Endothelial cell (in vitro differentiated cells): ENCODE measurements around the gene APC2. TPM values are rescaled to one million over a fixed set of nuclear protein-coding genes. Genes with fewer than 3 reads are reported as not detected.

Source experiments
- DNase-seq: peaks from one replicate; pipeline ENCODE4 v3.0.0; 2021; ENCODE audit warnings: low spot score
- H3K27ac Mint-ChIP-seq: one replicate; pipeline ENCODE4 v1.8.0; 2021; ENCODE audit warnings: mixed read lengths, inconsistent platforms; ENCODE audit not compliant: unreplicated experiment
- H3K27me3 Mint-ChIP-seq: one replicate; pipeline ENCODE4 v1.8.0; 2021; ENCODE audit warnings: mild to moderate bottlenecking, moderate library complexity, mixed read lengths, inconsistent platforms; ENCODE audit not compliant: unreplicated experiment
- H3K36me3 Mint-ChIP-seq: one replicate; pipeline ENCODE4 v1.8.0; 2021; ENCODE audit warnings: mild to moderate bottlenecking, low read depth, mixed read lengths, inconsistent platforms; ENCODE audit not compliant: unreplicated experiment
- H3K4me1 Mint-ChIP-seq: one replicate; pipeline ENCODE4 v1.8.0; 2021; ENCODE audit warnings: mild to moderate bottlenecking, mixed read lengths, inconsistent platforms; ENCODE audit not compliant: unreplicated experiment
- H3K4me3 Mint-ChIP-seq: one replicate; pipeline ENCODE4 v1.8.0; 2021; ENCODE audit warnings: mild to moderate bottlenecking, mixed read lengths, inconsistent platforms; ENCODE audit not compliant: unreplicated experiment
- H3K9me3 Mint-ChIP-seq: one replicate; pipeline ENCODE4 v1.8.0; 2021; ENCODE audit warnings: mixed read lengths, inconsistent platforms; ENCODE audit not compliant: unreplicated experiment
- total RNA-seq: library from RNA; stranded (reverse); fragmentation: NEBNext Ultra II Directional; extraction: Animal tissue kit (Norgen Biotek cat#: 25700); gene quantifications from one replicate; pipeline ENCODE4 v1.2.1, GENCODE V29; 2021; ENCODE audit not compliant: unreplicated experiment
- TF ChIP-seq, protein P1 (sequence below): fragments of 200-600 bp; sonication (generic); IDR thresholded peaks from one replicate; pipeline ENCODE4 v1.5.0; 2021; ENCODE audit warnings: antibody characterized with exemption; ENCODE audit not compliant: unreplicated experiment

Gene APC2
- total RNA-seq, 1 donor from 2014 or later: 1.9 TPM

DNA sequence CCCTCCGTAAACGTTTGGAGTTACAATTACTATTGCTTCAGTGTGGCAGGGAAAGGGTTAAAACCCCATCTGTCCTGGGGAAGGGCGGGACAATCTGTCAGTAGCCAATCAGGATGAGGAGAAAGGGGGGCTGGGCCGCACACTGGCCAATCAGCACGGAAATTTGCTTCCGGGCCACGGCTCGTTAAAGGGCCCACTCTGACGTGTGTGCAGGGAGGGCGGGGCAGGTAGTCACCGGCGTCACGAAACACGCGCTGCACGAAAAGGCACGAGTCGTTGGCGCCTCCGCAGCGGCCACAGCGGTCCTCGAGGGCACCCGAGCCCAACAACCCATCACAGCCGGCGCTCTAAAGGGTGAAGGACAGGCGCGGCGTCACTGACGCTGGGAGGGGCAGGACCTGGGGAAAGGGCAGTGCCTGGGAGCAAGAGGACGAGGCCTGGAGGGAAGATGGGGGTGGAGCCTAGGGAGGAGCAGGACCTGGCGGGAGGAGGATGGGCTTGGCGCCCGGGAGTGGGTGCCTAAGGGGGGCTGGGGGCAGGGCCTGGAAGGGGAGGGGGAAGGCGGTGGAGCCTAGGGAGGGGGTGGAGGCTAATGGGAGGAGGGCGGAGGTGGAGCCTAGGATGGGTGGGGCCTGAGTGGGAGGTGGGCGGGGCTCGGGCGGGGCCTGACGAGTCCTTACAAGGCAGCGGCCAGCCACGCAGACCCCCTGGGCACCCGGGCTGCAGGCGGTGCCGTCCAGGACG, 58.0 kb downstream of the APC2 start:
- Mint-ChIP-seq H3K9me3 (no peaks in the 10 kb centered on the region), H3K27ac (peak overlapping the region; percentile 72), H3K27me3 (peaks cover 7% of the 10 kb centered on the region), H3K36me3 (peaks cover 3% of the 10 kb centered on the region), H3K4me1 (peaks cover 5% of the 10 kb centered on the region), H3K4me3 (peak overlapping the region; percentile 77)
- TF ChIP-seq, protein P1, sequence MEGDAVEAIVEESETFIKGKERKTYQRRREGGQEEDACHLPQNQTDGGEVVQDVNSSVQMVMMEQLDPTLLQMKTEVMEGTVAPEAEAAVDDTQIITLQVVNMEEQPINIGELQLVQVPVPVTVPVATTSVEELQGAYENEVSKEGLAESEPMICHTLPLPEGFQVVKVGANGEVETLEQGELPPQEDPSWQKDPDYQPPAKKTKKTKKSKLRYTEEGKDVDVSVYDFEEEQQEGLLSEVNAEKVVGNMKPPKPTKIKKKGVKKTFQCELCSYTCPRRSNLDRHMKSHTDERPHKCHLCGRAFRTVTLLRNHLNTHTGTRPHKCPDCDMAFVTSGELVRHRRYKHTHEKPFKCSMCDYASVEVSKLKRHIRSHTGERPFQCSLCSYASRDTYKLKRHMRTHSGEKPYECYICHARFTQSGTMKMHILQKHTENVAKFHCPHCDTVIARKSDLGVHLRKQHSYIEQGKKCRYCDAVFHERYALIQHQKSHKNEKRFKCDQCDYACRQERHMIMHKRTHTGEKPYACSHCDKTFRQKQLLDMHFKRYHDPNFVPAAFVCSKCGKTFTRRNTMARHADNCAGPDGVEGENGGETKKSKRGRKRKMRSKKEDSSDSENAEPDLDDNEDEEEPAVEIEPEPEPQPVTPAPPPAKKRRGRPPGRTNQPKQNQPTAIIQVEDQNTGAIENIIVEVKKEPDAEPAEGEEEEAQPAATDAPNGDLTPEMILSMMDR: no peak
- peak; percentile 84 for DNase-seq

GRCh38 chr19:1508507-1508856, 58.6 kb downstream of the APC2 start:
- peak overlapping the region; percentile 61 for H3K27ac Mint-ChIP-seq
- peaks cover 3% of the 10 kb centered on the region for H3K36me3 Mint-ChIP-seq
- no peak for DNase-seq
- no peak overlapping the region for H3K4me3 Mint-ChIP-seq
- H3K9me3 Mint-ChIP-seq: no peaks in the 10 kb centered on the region
- TF ChIP-seq, protein P1: no peak
- peaks cover 5% of the 10 kb centered on the region for H3K4me1 Mint-ChIP-seq
- H3K27me3 Mint-ChIP-seq: peaks cover 7% of the 10 kb centered on the region

DNA sequence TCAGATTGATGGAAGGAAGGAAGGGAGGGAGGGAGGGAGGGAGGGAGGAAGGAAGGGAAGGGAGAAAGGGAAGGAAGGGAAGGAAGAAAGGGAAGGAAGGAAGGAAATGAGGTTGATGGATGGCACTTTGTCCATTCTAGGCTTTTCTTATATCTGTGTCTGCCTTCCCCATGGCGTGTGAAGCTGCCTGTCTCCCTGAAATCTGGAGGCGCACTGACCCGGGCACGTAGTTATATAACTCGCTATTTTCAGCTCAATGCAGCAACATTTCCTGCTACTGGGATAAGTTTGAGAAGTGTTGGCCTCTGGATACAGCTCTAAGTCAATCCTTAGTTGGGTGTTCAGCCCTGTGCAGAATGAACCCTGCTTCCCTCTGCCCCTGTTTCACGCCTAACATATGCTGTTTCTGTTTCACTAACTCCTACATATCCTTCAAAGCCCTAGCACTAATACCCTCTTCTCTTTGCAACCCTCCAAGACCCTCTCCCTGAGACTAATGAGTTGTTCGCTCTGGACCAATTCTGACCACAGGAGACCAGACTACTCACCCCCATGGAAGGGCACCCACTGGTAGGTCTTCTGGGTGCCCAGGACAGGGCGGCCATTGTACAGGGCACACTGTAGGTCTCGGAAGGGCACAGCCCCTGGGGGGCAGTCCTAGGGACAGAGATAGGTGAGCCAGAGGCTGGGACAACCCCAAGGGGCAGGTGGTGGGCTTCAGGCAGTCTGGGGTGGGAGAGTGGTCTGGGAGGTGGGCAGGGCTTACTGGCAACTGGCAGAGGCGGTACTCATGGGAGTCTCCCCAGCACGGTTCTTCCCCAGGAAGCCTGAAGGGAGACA, 59.9 kb downstream of the APC2 start:
- Mint-ChIP-seq H3K4me3 (peak overlapping the region; percentile 2), H3K4me1 (peaks cover 5% of the 10 kb centered on the region), H3K9me3 (no peaks in the 10 kb centered on the region), H3K36me3 (peaks cover 3% of the 10 kb centered on the region), H3K27ac (peak overlapping the region; percentile 5), H3K27me3 (peaks cover 3% of the 10 kb centered on the region)
- no peak for DNase-seq
- TF ChIP-seq, protein P1: no peak

- TF ChIP-seq, protein P1: no peak
- no peak overlapping the region for H3K4me3 Mint-ChIP-seq
- no peak for DNase-seq
- H3K27me3 Mint-ChIP-seq: peaks cover 3% of the 10 kb centered on the region
- H3K9me3 Mint-ChIP-seq: no peaks in the 10 kb centered on the region
- H3K27ac Mint-ChIP-seq: no peak overlapping the region
- H3K4me1 Mint-ChIP-seq: peaks cover 5% of the 10 kb centered on the region
- no peaks in the 10 kb centered on the region for H3K36me3 Mint-ChIP-seq
Measured at GRCh38 chr19:1510442-1510806, 60.5 kb downstream of the APC2 start.

DNA sequence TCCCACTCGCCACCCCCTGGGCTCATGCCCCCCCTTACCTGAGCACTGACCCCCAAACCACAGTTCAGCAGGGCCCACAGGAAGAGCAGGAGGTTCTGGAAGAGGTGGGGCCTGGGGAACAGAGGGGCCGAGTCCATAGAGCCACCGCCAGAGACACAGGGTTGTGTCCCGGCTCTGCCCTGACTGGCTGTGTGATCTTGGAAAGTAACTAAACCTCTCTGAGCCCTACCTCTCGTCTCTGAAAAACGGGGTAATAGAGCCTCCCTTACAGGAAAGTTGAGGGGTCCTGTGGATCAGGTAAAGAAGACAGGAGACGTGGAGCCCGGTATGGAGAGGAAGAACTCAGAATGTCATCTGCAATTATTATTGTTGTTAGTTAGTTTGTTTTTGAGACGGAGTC, 60.9 kb downstream of the APC2 start:
- Mint-ChIP-seq H3K4me3 (no peak overlapping the region), H3K36me3 (no peaks in the 10 kb centered on the region), H3K27ac (no peak overlapping the region), H3K4me1 (peaks cover 5% of the 10 kb centered on the region), H3K9me3 (no peaks in the 10 kb centered on the region), H3K27me3 (peaks cover 3% of the 10 kb centered on the region)
- TF ChIP-seq, protein P1: no peak
- DNase-seq: no peak
